Right hindlimb (tissue), 1 donor: Measurements from ENCODE around the gene SPSB2.
"Not testable (repeated sequence)": the region's sequence is repeated elsewhere in the genome, so short reads cannot be mapped to it uniquely, and the experiment has no call there.

Experiments used
- DNase-seq: peaks from one replicate; pipeline ENCODE4 v3.0.0-alpha.2; 2018

Gene SPSB2

GRCh38 chr12:6873094-6874014, at the start of gene SPSB2:
TSS of gene SPSB2 (minus strand) at chr12:6873303. CDS start at chr12:6872901, 402 bp downstream.
- DNase-seq = peak; percentile 98

DNA sequence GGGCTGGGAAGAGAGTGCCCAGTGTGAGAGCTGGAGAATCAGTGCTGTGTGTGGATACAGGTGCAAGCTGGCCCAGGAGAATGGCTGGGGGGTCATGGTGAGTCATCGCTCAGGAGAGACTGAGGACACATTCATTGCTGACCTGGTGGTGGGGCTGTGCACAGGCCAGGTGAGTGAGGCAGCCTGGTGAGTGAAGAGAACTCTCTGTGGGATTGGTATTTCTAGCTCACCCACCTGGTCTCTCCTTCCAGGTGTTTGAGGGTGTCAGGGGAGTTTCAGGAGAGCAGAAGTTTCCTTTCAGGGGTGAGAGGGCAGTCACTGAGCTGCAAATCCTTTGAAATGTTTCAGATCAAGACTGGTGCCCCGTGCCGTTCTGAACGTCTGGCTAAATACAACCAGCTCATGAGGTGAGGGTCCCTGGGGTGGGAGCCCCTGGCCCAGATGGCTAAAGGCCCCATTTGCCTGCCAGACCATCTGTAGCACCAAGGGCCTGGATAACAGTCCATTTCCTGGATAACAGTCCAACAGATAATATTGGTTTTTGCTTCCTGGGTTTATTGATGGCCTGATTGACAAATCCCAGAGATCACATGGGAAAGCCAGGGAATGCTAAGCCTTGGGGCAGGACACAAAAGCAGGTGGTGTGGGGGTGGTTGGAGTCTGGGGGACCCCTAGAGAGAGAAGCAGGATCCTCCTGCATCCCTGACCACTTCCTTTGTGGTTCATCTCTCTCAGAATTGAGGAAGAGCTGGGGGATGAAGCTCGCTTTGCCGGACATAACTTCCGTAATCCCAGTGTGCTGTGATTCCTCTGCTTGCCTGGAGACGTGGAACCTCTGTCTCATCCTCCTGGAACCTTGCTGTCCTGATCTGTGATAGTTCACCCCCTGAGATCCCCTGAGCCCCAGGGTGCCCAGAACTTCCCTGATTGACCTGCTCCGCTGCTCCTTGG, 49.2 kb upstream of the SPSB2 start:
- no peak for DNase-seq

GRCh38 chr12:6921539-6921938, 48.4 kb upstream of the SPSB2 start:
- no peak for DNase-seq

GRCh38 chr12:6919588-6919987, 46.5 kb upstream of the SPSB2 start:
- DNase-seq = no peak

DNA sequence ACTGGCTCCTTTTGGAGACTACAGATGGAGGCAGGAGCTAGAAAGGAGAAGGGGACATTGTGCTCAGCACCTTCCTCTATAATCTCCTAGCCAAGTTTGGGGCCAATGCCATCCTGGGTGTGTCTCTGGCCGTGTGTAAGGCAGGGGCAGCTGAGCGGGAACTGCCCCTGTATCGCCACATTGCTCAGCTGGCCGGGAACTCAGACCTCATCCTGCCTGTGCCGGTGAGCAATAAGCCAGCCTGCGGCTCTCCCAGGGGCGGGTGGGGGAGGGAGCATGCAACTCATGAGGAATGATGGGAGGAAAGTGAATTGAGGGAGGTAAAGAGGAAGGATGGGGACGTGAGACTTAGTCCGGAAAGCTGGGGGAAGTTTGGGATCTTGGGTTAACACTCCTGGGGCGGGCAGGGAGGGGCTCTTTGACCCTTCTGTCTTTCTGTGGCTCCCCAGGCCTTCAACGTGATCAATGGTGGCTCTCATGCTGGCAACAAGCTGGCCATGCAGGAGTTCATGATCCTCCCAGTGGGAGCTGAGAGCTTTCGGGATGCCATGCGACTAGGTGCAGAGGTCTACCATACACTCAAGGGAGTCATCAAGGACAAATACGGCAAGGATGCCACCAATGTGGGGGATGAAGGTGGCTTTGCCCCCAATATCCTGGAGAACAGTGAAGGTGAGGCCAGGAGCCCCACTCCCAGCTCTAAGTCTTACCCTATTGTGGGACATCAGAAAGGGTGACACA, 44.6 kb upstream of the SPSB2 start:
- no peak for DNase-seq

- no peak for DNase-seq
These were observed 43.5 kb upstream of the SPSB2 start for GRCh38 chr12:6916426-6917200.

DNA sequence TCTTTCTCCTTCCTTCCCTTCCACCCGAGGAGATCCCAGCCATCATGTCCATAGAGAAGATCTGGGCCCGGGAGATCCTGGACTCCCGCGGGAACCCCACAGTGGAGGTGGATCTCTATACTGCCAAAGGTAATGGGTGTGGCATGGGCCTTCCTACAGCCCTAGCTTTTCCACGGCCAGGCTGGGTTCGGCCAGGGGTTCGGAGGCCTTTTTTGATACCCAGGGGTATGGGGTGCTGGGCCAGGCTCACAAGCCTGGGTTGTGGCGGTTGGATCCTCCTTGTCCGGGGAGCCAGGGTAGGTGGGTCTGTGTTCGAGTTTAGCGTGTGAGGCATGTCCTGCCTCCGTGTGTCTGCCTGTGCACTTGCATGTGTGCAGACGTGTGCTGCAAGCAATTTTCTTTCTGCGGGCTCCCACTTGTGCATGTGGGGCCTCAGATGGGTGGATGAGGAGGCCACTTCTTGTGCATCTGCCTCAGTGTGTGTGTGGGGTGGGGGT, 42.7 kb upstream of the SPSB2 start:
- DNase-seq = no peak

- DNase-seq = no peak
These were observed 42.1 kb upstream of the SPSB2 start for GRCh38 chr12:6914947-6915788.

DNA sequence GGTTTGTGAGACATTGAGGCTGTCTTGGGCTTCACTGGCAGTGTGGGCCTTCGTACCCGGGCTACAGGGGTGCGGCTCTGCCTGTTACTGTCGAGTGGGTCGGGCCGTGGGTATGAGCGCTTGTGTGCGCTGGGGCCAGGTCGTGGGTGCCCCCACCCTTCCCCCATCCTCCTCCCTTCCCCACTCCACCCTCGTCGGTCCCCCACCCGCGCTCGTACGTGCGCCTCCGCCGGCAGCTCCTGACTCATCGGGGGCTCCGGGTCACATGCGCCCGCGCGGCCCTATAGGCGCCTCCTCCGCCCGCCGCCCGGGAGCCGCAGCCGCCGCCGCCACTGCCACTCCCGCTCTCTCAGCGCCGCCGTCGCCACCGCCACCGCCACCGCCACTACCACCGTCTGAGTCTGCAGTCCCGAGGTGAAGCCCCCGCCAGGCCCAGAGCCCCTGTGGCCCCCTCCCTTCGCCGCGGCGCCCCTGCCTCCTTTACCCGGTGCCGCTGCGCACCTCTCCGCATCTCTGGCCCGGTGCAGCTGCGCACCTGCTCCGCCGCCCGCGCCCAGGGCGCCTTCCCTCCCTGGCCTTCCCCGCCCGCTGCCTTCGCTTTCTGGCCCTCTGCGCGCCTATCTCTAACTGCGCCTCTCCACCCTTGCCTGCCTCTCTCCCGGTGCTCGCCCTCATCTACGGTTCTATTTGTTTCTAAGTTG, 41.3 kb upstream of the SPSB2 start, which contains the start of gene ENO2:
TSS of gene ENO2 (plus strand) at position 335 of the 701 bp plus-strand sequence. CDS start 1,253 bp downstream, outside the sequence.
- DNase-seq = peak; percentile 82

DNA sequence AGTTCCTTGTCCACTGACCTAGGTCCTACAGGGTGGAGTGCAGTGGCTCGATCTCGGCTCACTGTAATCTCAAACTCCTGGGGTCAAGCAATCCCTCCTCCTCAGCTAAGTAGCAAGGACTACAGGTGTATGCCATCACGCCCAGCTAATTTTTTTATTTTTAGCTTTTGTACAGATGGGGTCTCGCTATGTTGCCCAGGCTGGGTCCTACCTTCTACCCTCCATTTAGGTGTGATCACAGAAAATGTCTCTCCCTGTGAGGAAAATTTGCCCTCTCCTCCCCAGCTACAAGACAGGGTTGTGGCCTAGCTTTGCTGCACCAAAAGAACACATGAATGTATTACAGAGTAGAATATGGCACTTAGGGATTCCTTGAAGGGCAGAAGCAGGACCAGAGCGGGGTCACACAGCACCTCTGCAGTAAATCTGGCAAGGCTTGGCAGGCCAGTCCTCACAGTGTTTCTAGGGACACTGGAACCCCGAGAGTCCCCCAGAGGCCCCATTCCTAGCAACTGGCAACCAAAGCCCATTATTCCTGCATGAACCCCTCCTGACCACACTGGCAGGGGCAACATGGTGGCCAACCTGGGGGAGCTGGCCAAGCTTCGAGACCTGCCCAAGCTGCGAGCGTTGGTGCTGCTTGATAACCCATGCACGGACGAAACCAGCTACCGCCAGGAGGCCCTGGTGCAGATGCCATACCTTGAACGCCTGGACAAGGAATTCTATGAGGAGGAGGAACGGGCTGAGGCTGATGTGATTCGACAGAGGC, 39.2 kb upstream of the SPSB2 start:
- DNase-seq = no peak

GRCh38 chr12:6909421-6910145, 36.5 kb upstream of the SPSB2 start:
- DNase-seq = no peak

- DNase-seq = not testable (repeated sequence)
These were observed 35.0 kb upstream of the SPSB2 start for GRCh38 chr12:6908141-6908540.

DNA sequence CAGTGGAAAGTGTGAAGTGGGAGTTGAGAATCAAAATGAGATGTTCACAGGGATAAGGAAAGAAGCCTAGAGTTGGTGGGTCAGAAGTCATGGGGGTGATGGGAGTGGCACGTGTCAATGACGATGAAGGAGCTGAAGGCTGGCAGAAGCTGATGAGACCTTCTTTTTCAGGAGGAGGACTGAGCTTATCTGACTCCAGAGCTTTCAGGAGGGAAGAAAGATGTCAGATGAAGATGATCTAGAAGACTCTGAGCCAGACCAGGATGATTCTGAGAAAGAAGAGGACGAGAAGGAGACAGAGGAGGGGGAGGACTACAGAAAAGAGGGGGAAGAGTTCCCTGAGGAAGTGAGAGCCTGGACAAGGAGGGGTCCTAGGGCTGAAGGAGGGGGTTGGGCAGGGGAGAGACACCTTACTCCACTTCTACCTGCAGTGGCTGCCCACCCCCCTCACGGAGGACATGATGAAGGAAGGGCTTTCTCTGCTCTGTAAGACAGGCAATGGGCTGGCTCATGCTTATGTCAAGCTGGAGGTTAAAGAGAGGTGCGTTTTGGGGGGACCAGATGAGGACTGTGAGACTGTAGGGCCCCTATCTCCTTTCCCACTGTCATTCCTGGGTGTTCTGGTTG, 32.4 kb upstream of the SPSB2 start:
- no peak for DNase-seq

GRCh38 chr12:6904280-6905276, 31.5 kb upstream of the SPSB2 start, which contains the start of gene LRRC23:
TSS of gene LRRC23 (plus strand) at chr12:6904822. CDS start at chr12:6905634, 812 bp downstream.
- peak; percentile 98 for DNase-seq

- DNase-seq = no peak
These were observed 30.6 kb upstream of the SPSB2 start for GRCh38 chr12:6903722-6904121.

DNA sequence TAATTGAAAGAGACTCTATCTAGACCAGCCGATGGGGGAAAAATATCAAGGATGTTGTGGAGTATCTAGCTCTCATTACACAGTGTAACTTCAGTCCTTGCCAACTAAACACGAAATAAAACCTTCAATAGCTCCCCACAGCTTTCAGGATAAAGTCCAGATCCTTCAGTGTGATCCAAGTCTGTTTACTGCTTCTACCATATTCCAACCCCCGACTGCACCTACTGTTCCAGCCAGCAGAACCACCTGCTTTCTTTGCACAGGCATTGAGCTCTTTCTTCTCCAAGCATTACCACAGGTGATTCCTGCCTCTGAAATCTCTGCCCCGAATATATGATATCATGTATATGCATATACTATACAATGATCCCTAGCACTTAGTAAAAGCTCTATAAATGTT, 29.3 kb upstream of the SPSB2 start:
- no peak for DNase-seq
